DMS153 treated with DMSO at 0.1 percent for 48 hours (cell line): ENCODE measurements around the gene YTHDF2.
"Not testable (repeated sequence)": the region's sequence is repeated elsewhere in the genome, so short reads cannot be mapped to it uniquely, and the experiment has no call there.

ENCODE experiments used
- DNase-seq: peaks from one replicate; lab custom pipeline; 2025; ENCODE audit not compliant: unreplicated experiment; lab: John Stamatoyannopoulos, UW

YTHDF2 gene

GRCh38 chr1:28736450-28737306, at the start of gene YTHDF2:
Gene YTHDF2, plus strand, starts transcription at chr1:28736940. Its CDS starts 181 bp downstream, at chr1:28737121.
- peak; percentile 99 for DNase-seq

- not testable (repeated sequence) for DNase-seq
Observed at GRCh38 chr1:28691627-28692026, 45.1 kb upstream of the YTHDF2 start.

- DNase-seq: no peak
Observed at GRCh38 chr1:28703629-28704028, 33.1 kb upstream of the YTHDF2 start.

- no peak for DNase-seq
Observed at GRCh38 chr1:28716336-28716735, 20.4 kb upstream of the YTHDF2 start.

- DNase-seq: no peak
Observed at GRCh38 chr1:28718166-28718565, 18.6 kb upstream of the YTHDF2 start.

GRCh38 chr1:28718586-28719331, 18.0 kb upstream of the YTHDF2 start:
- no peak for DNase-seq

GRCh38 chr1:28719332-28719619, 17.5 kb upstream of the YTHDF2 start:
- DNase-seq: no peak

- DNase-seq: no peak
Observed at GRCh38 chr1:28720376-28720775, 16.4 kb upstream of the YTHDF2 start.

- DNase-seq: not testable (repeated sequence)
Observed at GRCh38 chr1:28721927-28722326, 14.8 kb upstream of the YTHDF2 start.

GRCh38 chr1:28725365-28725764, 11.4 kb upstream of the YTHDF2 start:
- not testable (repeated sequence) for DNase-seq

- no peak for DNase-seq
Observed at GRCh38 chr1:28735961-28736449, 735 bp upstream of the YTHDF2 start.

GRCh38 chr1:28737307-28738132, 780 bp downstream of the YTHDF2 start:
- peak; percentile 74 for DNase-seq

GRCh38 chr1:28740118-28740517, 3.4 kb downstream of the YTHDF2 start:
- DNase-seq: no peak

- DNase-seq: no peak
Observed at GRCh38 chr1:28744184-28744583, 7.4 kb downstream of the YTHDF2 start.

- DNase-seq: no peak
Observed at GRCh38 chr1:28745653-28746173, 9.0 kb downstream of the YTHDF2 start.

- no peak for DNase-seq
Observed at GRCh38 chr1:28750330-28750729, 13.6 kb downstream of the YTHDF2 start.

GRCh38 chr1:28750771-28751294, 14.1 kb downstream of the YTHDF2 start:
- not testable (repeated sequence) for DNase-seq

- no peak for DNase-seq
Observed at GRCh38 chr1:28751315-28752060, 14.7 kb downstream of the YTHDF2 start.

- DNase-seq: no peak
Observed at GRCh38 chr1:28755701-28756100, 19.0 kb downstream of the YTHDF2 start.

- DNase-seq: no peak
Observed at GRCh38 chr1:28756846-28757245, 20.1 kb downstream of the YTHDF2 start.
